ENCODE measurements around the gene SAMD8. TPM values are rescaled to one million over a fixed set of nuclear protein-coding genes. Genes with fewer than 3 reads are reported as not detected.
A peak's percentile ranks its signal among the peaks of the same experiment; 100 is the strongest.

SAMD8 gene
- total RNA-seq, 4 donors from 2014 or later, result 18.5 to 23.5 (median 20.4) TPM

- Histone ChIP-seq H3K9me3 (no peaks in the 10 kb centered on the region), H3K4me1 (peaks cover 0 to 13% (median 4%) of the 10 kb centered on the region in 4 donors), H3K27ac (peak overlapping the region in 2 of 4 donors; percentile 4 to 36), H3K27me3 (no peaks in the 10 kb centered on the region), H3K4me3 (no peak overlapping the region), H3K36me3 (peaks cover 0 to 6% (median 0%) of the 10 kb centered on the region in 3 donors)
- DNase-seq, result no peak
- TF ChIP-seq CTCF (IDR thresholded peaks at IDR 0.05), result no peak
- TF ChIP-seq POLR2A (IDR thresholded peaks at IDR 0.05), result no peak
Measured at GRCh38 chr10:75207079-75207856, 95.8 kb downstream of the SAMD8 start.

DNA sequence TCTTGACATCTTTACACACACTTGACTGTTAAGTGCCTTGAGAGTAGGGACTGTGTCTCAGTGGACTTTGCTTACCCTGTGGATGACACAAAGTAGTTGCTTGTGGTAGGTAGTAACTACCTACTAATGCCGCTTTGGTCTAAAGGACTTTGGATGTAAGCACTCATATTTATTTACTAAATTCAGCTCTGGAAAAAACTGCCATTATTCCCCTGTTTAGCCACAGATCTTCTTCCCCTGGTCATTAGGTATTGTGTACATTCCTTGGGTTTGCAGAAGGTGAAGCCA is 96.3 kb downstream of the SAMD8 start:
- Histone ChIP-seq H3K4me3 (no peak overlapping the region), H3K27me3 (no peaks in the 10 kb centered on the region), H3K27ac (peak overlapping the region in 2 of 4 donors; percentile 4 to 36), H3K36me3 (peaks cover 0 to 11% (median 0%) of the 10 kb centered on the region in 3 donors), H3K4me1 (peaks cover 0 to 13% (median 2%) of the 10 kb centered on the region in 4 donors), H3K9me3 (no peaks in the 10 kb centered on the region)
- DNase-seq, result no peak
- TF ChIP-seq CTCF (IDR thresholded peaks at IDR 0.05), result no peak
- TF ChIP-seq POLR2A (IDR thresholded peaks at IDR 0.05), result no peak

DNA sequence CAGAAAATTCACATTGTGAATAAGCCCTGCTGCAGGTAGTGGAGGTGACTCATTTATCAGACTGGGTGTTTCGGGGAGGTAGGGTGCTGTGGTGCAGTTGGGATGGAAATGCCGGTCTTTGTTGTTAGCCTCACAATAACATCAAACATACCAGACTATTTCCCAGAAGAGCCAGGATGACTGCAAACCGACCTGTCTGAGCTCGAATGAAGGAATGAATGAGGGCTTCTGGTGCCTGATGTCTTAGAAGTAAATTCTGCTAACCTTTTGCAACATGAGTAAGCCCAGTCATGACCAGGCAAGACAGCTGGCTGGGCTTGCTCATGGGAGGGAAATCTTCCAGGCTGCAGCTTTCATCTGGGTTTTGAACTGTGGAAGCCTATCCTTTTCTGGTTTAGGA is 96.7 kb downstream of the SAMD8 start:
- Histone ChIP-seq H3K4me1 (peaks cover 0 to 17% (median 2%) of the 10 kb centered on the region in 4 donors), H3K9me3 (no peaks in the 10 kb centered on the region), H3K27me3 (no peaks in the 10 kb centered on the region), H3K27ac (peak overlapping the region in 2 of 4 donors; percentile 4 to 36), H3K4me3 (no peak overlapping the region), H3K36me3 (peaks cover 0 to 15% (median 0%) of the 10 kb centered on the region in 3 donors)
- TF ChIP-seq POLR2A (IDR thresholded peaks at IDR 0.05), result no peak
- TF ChIP-seq CTCF (IDR thresholded peaks at IDR 0.05), result no peak
- DNase-seq, result no peak

GRCh38 chr10:75209086-75209920 is 97.8 kb downstream of the SAMD8 start:
- no peaks in the 10 kb centered on the region for H3K9me3 ChIP-seq
- H3K4me3 ChIP-seq, result peak overlapping the region; percentile 74 to 91 (median 90)
- H3K4me1 ChIP-seq, result peaks cover 0 to 17% (median 2%) of the 10 kb centered on the region in 4 donors
- no peak for DNase-seq
- TF ChIP-seq POLR2A (IDR thresholded peaks at IDR 0.05) (no peak), CTCF (IDR thresholded peaks at IDR 0.05) (no peak)
- H3K27ac ChIP-seq, result peak overlapping the region; percentile 92 to 99 (median 99)
- no peaks in the 10 kb centered on the region for H3K27me3 ChIP-seq
- peaks cover 0 to 26% (median 0%) of the 10 kb centered on the region in 3 donors for H3K36me3 ChIP-seq

DNA sequence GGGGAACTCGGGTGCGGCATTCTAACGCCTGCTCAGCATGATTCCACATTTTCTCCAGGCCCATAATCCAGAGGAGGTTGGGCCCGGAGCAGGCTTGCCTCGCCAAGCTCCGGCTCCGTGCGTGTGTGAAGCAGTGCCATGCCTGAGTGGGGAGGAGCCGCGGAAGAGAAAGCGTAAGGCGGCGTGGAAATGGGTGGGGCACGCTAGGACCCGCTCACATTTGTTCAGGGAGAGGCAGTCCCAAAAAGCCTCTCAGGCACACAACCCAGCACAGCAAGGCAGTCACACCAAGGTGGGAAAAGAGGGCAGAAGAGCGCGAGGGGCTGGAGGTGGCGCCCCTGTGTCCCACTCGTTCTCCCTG is 98.4 kb downstream of the SAMD8 start:
- TF ChIP-seq POLR2A (IDR thresholded peaks at IDR 0.05), result peak in 1 of 2 donors; percentile 32
- no peak for TF ChIP-seq CTCF (IDR thresholded peaks at IDR 0.05)
- no peaks in the 10 kb centered on the region for H3K27me3 ChIP-seq
- peaks cover 0 to 22% (median 2%) of the 10 kb centered on the region in 4 donors for H3K4me1 ChIP-seq
- H3K27ac ChIP-seq, result peak overlapping the region; percentile 92 to 99 (median 99)
- H3K36me3 ChIP-seq, result peaks cover 0 to 32% (median 0%) of the 10 kb centered on the region in 3 donors
- H3K9me3 ChIP-seq, result no peaks in the 10 kb centered on the region
- peak; percentile 74 to 90 (median 86) for DNase-seq
- H3K4me3 ChIP-seq, result peak overlapping the region; percentile 74 to 91 (median 90)

Data from Peyer's patch (tissue), 4 donors.